Gastroesophageal sphincter (tissue), 3 donors: ENCODE measurements around the gene FBXO48.

ENCODE experiments used
- EP300 ChIP-seq: sonication (generic); formaldehyde crosslinking; IDR thresholded peaks from one replicate; pipeline ENCODE4 v1.6.1; 2017; ENCODE audit warnings: antibody characterized with exemption, mild to moderate bottlenecking
- TF ChIP-seq, protein P1 (sequence below), 4 experiments: fragments of 200-600 bp in 2 of 4; fragments of 450-650 bp in 2 of 4; sonication (generic) in 1 of 4; IDR thresholded peaks; one replicate each; pipeline ENCODE4 v1.5.1; 2017 to 2019; ENCODE audit warnings: antibody characterized with exemption in 4 of 4, mild to moderate bottlenecking in 2 of 4, moderate library complexity in 2 of 4

DNA sequence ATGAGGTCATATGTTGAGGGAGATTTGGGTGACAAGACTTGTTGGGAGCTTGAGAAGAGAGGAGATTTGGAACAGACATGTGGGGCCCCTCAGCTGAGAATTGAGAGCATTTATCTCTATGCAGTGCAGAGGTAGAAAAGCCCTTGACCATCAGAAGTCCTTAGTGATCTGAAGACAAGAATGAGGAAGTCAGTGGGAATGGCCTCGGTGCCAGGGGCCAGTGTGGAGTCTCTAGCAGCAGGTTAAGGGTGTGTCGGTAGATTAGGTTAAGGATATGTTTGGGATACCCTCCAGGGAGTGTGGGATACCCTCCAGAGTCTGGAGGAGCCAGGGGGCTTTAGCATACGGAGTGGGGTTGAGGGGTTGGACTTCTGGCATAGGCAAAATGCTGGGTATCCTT is 41.6 kb downstream of the FBXO48 start:
- TF ChIP-seq, protein P1, sequence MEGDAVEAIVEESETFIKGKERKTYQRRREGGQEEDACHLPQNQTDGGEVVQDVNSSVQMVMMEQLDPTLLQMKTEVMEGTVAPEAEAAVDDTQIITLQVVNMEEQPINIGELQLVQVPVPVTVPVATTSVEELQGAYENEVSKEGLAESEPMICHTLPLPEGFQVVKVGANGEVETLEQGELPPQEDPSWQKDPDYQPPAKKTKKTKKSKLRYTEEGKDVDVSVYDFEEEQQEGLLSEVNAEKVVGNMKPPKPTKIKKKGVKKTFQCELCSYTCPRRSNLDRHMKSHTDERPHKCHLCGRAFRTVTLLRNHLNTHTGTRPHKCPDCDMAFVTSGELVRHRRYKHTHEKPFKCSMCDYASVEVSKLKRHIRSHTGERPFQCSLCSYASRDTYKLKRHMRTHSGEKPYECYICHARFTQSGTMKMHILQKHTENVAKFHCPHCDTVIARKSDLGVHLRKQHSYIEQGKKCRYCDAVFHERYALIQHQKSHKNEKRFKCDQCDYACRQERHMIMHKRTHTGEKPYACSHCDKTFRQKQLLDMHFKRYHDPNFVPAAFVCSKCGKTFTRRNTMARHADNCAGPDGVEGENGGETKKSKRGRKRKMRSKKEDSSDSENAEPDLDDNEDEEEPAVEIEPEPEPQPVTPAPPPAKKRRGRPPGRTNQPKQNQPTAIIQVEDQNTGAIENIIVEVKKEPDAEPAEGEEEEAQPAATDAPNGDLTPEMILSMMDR (IDR thresholded peaks at IDR 0.05), result no peak
- TF ChIP-seq EP300, result no peak
